ENCODE measurements around the gene CDH6. TPM values are rescaled to one million over a fixed set of nuclear protein-coding genes. Genes with fewer than 3 reads are reported as not detected.

Gene CDH6
- total and polyA plus RNA-seq, 2 of the 4 experiments (the other 2 are of a cell fraction) = 72.2 to 232 TPM

DNA sequence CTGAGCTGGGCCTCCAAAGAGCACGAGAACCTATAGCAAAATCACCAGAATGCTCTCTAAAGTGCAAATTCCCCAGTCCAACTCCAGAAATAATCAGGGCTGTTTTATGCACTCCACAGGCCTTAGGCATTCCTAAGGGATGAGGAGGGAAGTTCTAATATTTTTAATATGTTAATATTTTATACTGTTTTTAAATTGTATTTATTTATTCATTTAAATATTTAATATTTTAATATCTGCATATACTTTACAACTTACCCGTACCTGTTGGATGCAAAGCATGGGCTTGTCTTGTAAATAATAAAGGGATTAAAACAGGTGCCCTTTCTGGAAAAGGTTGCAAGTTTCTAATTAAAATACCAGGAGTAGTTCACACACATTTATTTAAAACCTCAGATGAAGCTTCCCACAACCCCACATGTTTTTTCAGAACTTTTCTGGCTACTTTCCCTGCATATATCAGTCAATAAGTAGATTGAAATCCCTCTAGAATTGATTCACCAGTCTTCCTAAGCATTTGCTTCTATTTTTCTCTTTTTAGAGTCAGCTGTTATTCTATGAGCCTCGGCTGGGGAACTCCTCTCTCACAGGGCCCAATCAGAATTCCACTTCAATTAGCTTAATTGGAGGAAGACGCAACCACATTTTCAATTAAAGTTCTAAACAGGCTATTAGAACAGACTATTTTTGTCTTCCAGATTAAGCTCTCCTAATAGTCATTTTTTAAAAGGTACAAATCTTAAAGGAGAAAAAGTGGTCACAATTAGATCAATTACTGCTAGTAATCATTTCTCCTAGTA is 140.8 kb downstream of the CDH6 start:
- Histone ChIP-seq H3K4ac (ENCODE audit: low read depth, low read length) (no peak overlapping the region), H3K36me3 (ENCODE audit: control insufficient read depth, insufficient read depth, low read length) (no peaks in the 10 kb centered on the region), H2BK15ac (ENCODE audit: low read depth, low read length) (no peak overlapping the region), H3K9me1 (ENCODE audit: insufficient read depth, low read length) (no peaks in the 10 kb centered on the region), H2BK120ac (ENCODE audit: low read depth, low read length) (no peak overlapping the region), H2AK9ac (replicated peaks; ENCODE audit: low read depth, low read length, poor library complexity) (no peak overlapping the region), H4K5ac (ENCODE audit: low read depth, low read length) (no peak overlapping the region), H3K14ac (replicated peaks; ENCODE audit: low read depth, low read length) (no peak overlapping the region), H2BK20ac (ENCODE audit: low read depth, low read length) (no peak overlapping the region), H3K4me3 (ENCODE audit: insufficient read depth, low read depth, low read length) (no peak overlapping the region), H3K79me1 (ENCODE audit: low read depth in 1 of 2, low read length in 2 of 2) (no peaks in the 10 kb centered on the region), H3K9ac (ENCODE audit: low read depth, low read length) (no peak overlapping the region), H3K23ac (ENCODE audit: low read depth, low read length) (no peak overlapping the region), H3K27me3 (ENCODE audit: control insufficient read depth, insufficient read depth, low read length) (no peaks in the 10 kb centered on the region), H3K4me2 (ENCODE audit: low read depth, low read length) (no peak overlapping the region), H4K91ac (ENCODE audit: insufficient read depth, low read depth, low read length) (no peak overlapping the region), H4K8ac (ENCODE audit: low read depth in 2 of 2, low read length in 2 of 2) (no peak overlapping the region), H2AK5ac (ENCODE audit: low read depth, low read length) (no peak overlapping the region), H3K27ac (ENCODE audit: insufficient read depth, low read length) (no peak overlapping the region), H3K4me1 (ENCODE audit: control insufficient read depth, insufficient read depth, low read length) (no peaks in the 10 kb centered on the region; the same call in 1 of the 2 replicates), H4K20me1 (ENCODE audit: insufficient read depth, low read length) (no peaks in the 10 kb centered on the region), H2BK5ac (ENCODE audit: low read depth, low read length, poor library complexity, severe bottlenecking) (no peak overlapping the region), H3K9me3 (ENCODE audit: control insufficient read depth, insufficient read depth, low read length) (no peaks in the 10 kb centered on the region), H2AFZ (replicated peaks; ENCODE audit: low read length, poor library complexity) (no peak overlapping the region), H3K56ac (ENCODE audit: extremely low read depth, insufficient read depth, low read length) (no peak overlapping the region), H3K18ac (ENCODE audit: low read depth, low read length) (no peak overlapping the region)
- ChIA-PET CTCF (interaction anchor here (0.5 to 1.7 kb wide), 2 partner anchors 8 to 620 kb away, joined by 3 to 4 read pairs; no protein-coding TSS in a partner anchor), POLR2A (ENCODE audit: unreplicated experiment) (no interaction called here)
- no peak for DNase-seq
- no TSS peak for BruUV-seq (replicated peaks)
- intact Hi-C loops (cut with micrococcal nuclease) = loop anchor here (5.0 kb wide), 1 partner anchor 1282 kb away; no protein-coding TSS in a partner anchor
- in situ Hi-C loops (cut with MboI; ENCODE audit: low sequenced_read_pairs) = no loop called here
- peak; percentile 50 for ATAC-seq (ENCODE audit: low read depth)
- dilution Hi-C loops (cut with HindIII; ENCODE audit: low sequenced_read_pairs, unreplicated experiment) = no loop called here
- no peak for TF ChIP-seq NFE2L2 (IDR thresholded peaks at IDR 0.05; ENCODE audit: low read depth, low read length)
- TF ChIP-seq POLR2A (IDR thresholded peaks at IDR 0.05; ENCODE audit: low read depth, low read length) = no peak
- TF ChIP-seq, protein P1, sequence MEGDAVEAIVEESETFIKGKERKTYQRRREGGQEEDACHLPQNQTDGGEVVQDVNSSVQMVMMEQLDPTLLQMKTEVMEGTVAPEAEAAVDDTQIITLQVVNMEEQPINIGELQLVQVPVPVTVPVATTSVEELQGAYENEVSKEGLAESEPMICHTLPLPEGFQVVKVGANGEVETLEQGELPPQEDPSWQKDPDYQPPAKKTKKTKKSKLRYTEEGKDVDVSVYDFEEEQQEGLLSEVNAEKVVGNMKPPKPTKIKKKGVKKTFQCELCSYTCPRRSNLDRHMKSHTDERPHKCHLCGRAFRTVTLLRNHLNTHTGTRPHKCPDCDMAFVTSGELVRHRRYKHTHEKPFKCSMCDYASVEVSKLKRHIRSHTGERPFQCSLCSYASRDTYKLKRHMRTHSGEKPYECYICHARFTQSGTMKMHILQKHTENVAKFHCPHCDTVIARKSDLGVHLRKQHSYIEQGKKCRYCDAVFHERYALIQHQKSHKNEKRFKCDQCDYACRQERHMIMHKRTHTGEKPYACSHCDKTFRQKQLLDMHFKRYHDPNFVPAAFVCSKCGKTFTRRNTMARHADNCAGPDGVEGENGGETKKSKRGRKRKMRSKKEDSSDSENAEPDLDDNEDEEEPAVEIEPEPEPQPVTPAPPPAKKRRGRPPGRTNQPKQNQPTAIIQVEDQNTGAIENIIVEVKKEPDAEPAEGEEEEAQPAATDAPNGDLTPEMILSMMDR (conservative IDR thresholded peaks at IDR 0.05; ENCODE audit: low read depth, low read length) = no peak
- TF ChIP-seq RCOR1 (IDR thresholded peaks at IDR 0.05; ENCODE audit: insufficient replicate concordance, low read length) = no peak
- TF ChIP-seq, protein P2, sequence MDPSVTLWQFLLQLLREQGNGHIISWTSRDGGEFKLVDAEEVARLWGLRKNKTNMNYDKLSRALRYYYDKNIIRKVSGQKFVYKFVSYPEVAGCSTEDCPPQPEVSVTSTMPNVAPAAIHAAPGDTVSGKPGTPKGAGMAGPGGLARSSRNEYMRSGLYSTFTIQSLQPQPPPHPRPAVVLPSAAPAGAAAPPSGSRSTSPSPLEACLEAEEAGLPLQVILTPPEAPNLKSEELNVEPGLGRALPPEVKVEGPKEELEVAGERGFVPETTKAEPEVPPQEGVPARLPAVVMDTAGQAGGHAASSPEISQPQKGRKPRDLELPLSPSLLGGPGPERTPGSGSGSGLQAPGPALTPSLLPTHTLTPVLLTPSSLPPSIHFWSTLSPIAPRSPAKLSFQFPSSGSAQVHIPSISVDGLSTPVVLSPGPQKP (IDR thresholded peaks at IDR 0.05; ENCODE audit: borderline replicate concordance, low read depth, low read length) = no peak
- no peak for TF ChIP-seq BHLHE40 (IDR thresholded peaks at IDR 0.05; ENCODE audit: low read depth, low read length)
- TF ChIP-seq CEBPB (IDR thresholded peaks at IDR 0.05; ENCODE audit: low read depth, low read length) = no peak
- no peak for TF ChIP-seq FOS (IDR thresholded peaks at IDR 0.05; ENCODE audit: low read depth, low read length)
- WGBS, 2 experiments (ENCODE audit: extremely low coverage in 2 of 2, insufficient read length in 1 of 2) = no CpG with 5 or more reads among the region's 4 CpGs

Data from IMR-90 (cell line).